Glutamatergic neuron (in vitro differentiated cells): ENCODE data around the gene ADAMTSL4. TPM values are rescaled to one million over a fixed set of nuclear protein-coding genes. Genes with fewer than 3 reads are reported as not detected.
"Not testable (repeated sequence)": the region's sequence is repeated elsewhere in the genome, so short reads cannot be mapped to it uniquely, and the experiment has no call there.

Experiments used
- DNase-seq: peaks from one replicate; pipeline ENCODE4 v3.0.0; 2022
- H3K27ac Mint-ChIP-seq: one replicate; pipeline ENCODE4 v1.8.0; 2020; ENCODE audit warnings: mild to moderate bottlenecking, mixed read lengths, inconsistent platforms; ENCODE audit not compliant: unreplicated experiment
- H3K27me3 Mint-ChIP-seq: one replicate; pipeline ENCODE4 v1.8.0; 2020; ENCODE audit warnings: mild to moderate bottlenecking, moderate library complexity, mixed read lengths, inconsistent platforms; ENCODE audit not compliant: unreplicated experiment
- H3K36me3 Mint-ChIP-seq: one replicate; pipeline ENCODE4 v1.8.0; 2020; ENCODE audit warnings: mild to moderate bottlenecking, mixed read lengths, inconsistent platforms; ENCODE audit not compliant: unreplicated experiment
- H3K4me1 Mint-ChIP-seq: one replicate; pipeline ENCODE4 v1.8.0; 2020; ENCODE audit warnings: mild to moderate bottlenecking, low read depth, mixed read lengths, inconsistent platforms; ENCODE audit not compliant: unreplicated experiment
- H3K4me3 Mint-ChIP-seq: one replicate; pipeline ENCODE4 v1.8.0; 2020; ENCODE audit warnings: mild to moderate bottlenecking, mixed read lengths, inconsistent platforms; ENCODE audit not compliant: unreplicated experiment
- H3K9me3 Mint-ChIP-seq: one replicate; pipeline ENCODE4 v1.8.0; 2020; ENCODE audit warnings: mild to moderate bottlenecking, moderate library complexity, mixed read lengths, inconsistent platforms; ENCODE audit not compliant: unreplicated experiment
- CTCF ChIP-seq: fragments of 200-600 bp; sonication (generic); IDR thresholded peaks from one replicate; pipeline ENCODE4 v1.5.0; 2021; ENCODE audit not compliant: partially characterized antibody, unreplicated experiment
- total RNA-seq: library from RNA; stranded (reverse); fragmentation: NEBNext Ultra II Directional; extraction: Animal tissue kit (Norgen Biotek cat#: 25700); gene quantifications from one replicate; pipeline ENCODE4 v1.2.1, GENCODE V29; 2021; ENCODE audit not compliant: unreplicated experiment

The ADAMTSL4 gene
- total RNA-seq, 1 donor from 2014 or later = 0.25 TPM

- Mint-ChIP-seq H3K27me3 (peaks cover 4% of the 10 kb centered on the region), H3K9me3 (peaks cover 4% of the 10 kb centered on the region), H3K27ac (no peak overlapping the region), H3K4me3 (no peak overlapping the region), H3K4me1 (no peaks in the 10 kb centered on the region), H3K36me3 (peaks cover 10% of the 10 kb centered on the region)
- no peak for TF ChIP-seq CTCF
- no peak for DNase-seq
Observed at GRCh38 chr1:150596095-150596892, 47.1 kb downstream of the ADAMTSL4 start.

GRCh38 chr1:150596976-150597375 lies 47.8 kb downstream of the ADAMTSL4 start:
- H3K4me1 Mint-ChIP-seq = no peaks in the 10 kb centered on the region
- DNase-seq = no peak
- peaks cover 10% of the 10 kb centered on the region for H3K36me3 Mint-ChIP-seq
- peaks cover 4% of the 10 kb centered on the region for H3K27me3 Mint-ChIP-seq
- H3K27ac Mint-ChIP-seq = no peak overlapping the region
- H3K4me3 Mint-ChIP-seq = no peak overlapping the region
- no peak for TF ChIP-seq CTCF
- peaks cover 4% of the 10 kb centered on the region for H3K9me3 Mint-ChIP-seq

- H3K4me1 Mint-ChIP-seq, H3K4me3 Mint-ChIP-seq, H3K27me3 Mint-ChIP-seq, H3K27ac Mint-ChIP-seq, H3K9me3 Mint-ChIP-seq, H3K36me3 Mint-ChIP-seq, DNase-seq: not testable (repeated sequence)
Observed at GRCh38 chr1:150598346-150598745, 49.1 kb downstream of the ADAMTSL4 start.

GRCh38 chr1:150601540-150601939 lies 52.3 kb downstream of the ADAMTSL4 start:
- H3K4me1 Mint-ChIP-seq = peaks cover 7% of the 10 kb centered on the region
- H3K36me3 Mint-ChIP-seq = no peaks in the 10 kb centered on the region
- H3K27ac Mint-ChIP-seq = no peak overlapping the region
- no peak for TF ChIP-seq CTCF
- no peak overlapping the region for H3K4me3 Mint-ChIP-seq
- no peak for DNase-seq
- H3K9me3 Mint-ChIP-seq = no peaks in the 10 kb centered on the region
- H3K27me3 Mint-ChIP-seq = peaks cover 2% of the 10 kb centered on the region

GRCh38 chr1:150602372-150602771 lies 53.2 kb downstream of the ADAMTSL4 start:
- not testable (repeated sequence) for H3K4me1 Mint-ChIP-seq, H3K9me3 Mint-ChIP-seq, H3K36me3 Mint-ChIP-seq, H3K4me3 Mint-ChIP-seq, H3K27me3 Mint-ChIP-seq, DNase-seq, H3K27ac Mint-ChIP-seq

GRCh38 chr1:150603711-150604110 lies 54.5 kb downstream of the ADAMTSL4 start:
- Mint-ChIP-seq H3K27me3 (peaks cover 2% of the 10 kb centered on the region), H3K4me3 (no peak overlapping the region), H3K4me1 (peaks cover 7% of the 10 kb centered on the region), H3K9me3 (no peaks in the 10 kb centered on the region), H3K27ac (no peak overlapping the region), H3K36me3 (no peaks in the 10 kb centered on the region)
- no peak for DNase-seq
- TF ChIP-seq CTCF = no peak
